OCI-LY3 (cell line): ENCODE results near the gene CAPN1.

Experiments
- H2AFZ ChIP-seq: fragments of 200-600, 300-600 bp; shearing (Covaris generic); 2 replicates; pipeline ENCODE4 v1.6.0; 2014; ENCODE audit warnings: antibody characterized with exemption, low read depth, low read length
- H3K27ac ChIP-seq: fragments of 200-600, 300-600 bp; sonication (generic); 2 replicates; pipeline ENCODE4 v1.5.1; 2014; ENCODE audit warnings: mild to moderate bottlenecking, low read length, moderate library complexity, mixed read lengths
- H3K27me3 ChIP-seq: fragments of 200-600, 300-600 bp; sonication (generic); 2 replicates; pipeline ENCODE4 v1.6.1; 2014; ENCODE audit warnings: low read depth, low read length, mixed read lengths
- H3K36me3 ChIP-seq: fragments of 200-600, 300-600 bp; sonication (generic); replicated peaks from 2 replicates; pipeline ENCODE3; 2014; ENCODE audit warnings: low read depth, low read length, mixed read lengths
- H3K4me1 ChIP-seq: fragments of 300-600, 200-600 bp; sonication (generic); 2 replicates; pipeline ENCODE4 v1.6.1; 2014; ENCODE audit warnings: low read length, mixed read lengths
- H3K4me2 ChIP-seq: fragments of 200-600, 300-600 bp; sonication (generic); 2 replicates; pipeline ENCODE4 v1.6.1; 2014; ENCODE audit warnings: low read length, mixed read lengths
- H3K4me3 ChIP-seq: fragments of 300-600, 200-600 bp; sonication (generic); 2 replicates; pipeline ENCODE4 v1.5.1; 2014; ENCODE audit warnings: antibody characterized with exemption, mild to moderate bottlenecking, low read length, moderate library complexity
- H3K79me2 ChIP-seq: fragments of 300-600, 200-600 bp; shearing (Covaris generic); 2 replicates; pipeline ENCODE4 v1.6.1; 2014; ENCODE audit warnings: mild to moderate bottlenecking, low read length, mixed read lengths
- H3K9ac ChIP-seq: fragments of 300-600, 200-600 bp; shearing (Covaris generic); 2 replicates; pipeline ENCODE4 v1.6.0; 2014; ENCODE audit warnings: mild to moderate bottlenecking, low read length, moderate library complexity
- H3K9me3 ChIP-seq: fragments of 200-600, 300-600 bp; shearing (Covaris generic); 2 replicates; pipeline ENCODE4 v1.6.1; 2014; ENCODE audit warnings: low read length, mixed read lengths; ENCODE audit not compliant: insufficient read depth
- H4K20me1 ChIP-seq: fragments of 200-600, 300-600 bp; sonication (generic); 2 replicates; pipeline ENCODE4 v1.6.1; 2016; ENCODE audit warnings: low read length, mixed read lengths; ENCODE audit not compliant: insufficient read depth
- EZH2phosphoT487 ChIP-seq: fragments of 200-600 bp; shearing (Covaris generic); IDR thresholded peaks from 2 replicates; pipeline ENCODE4 v1.6.1; 2018; ENCODE audit warnings: antibody characterized with exemption, mixed run types, low read depth
- TF ChIP-seq, protein P1 (sequence below): fragments of 200-600, 300-600 bp; sonication (generic); IDR thresholded peaks from 2 replicates; pipeline ENCODE4 v1.5.1; 2014; ENCODE audit warnings: antibody characterized with exemption, low read length, low read depth

CAPN1 gene

DNA sequence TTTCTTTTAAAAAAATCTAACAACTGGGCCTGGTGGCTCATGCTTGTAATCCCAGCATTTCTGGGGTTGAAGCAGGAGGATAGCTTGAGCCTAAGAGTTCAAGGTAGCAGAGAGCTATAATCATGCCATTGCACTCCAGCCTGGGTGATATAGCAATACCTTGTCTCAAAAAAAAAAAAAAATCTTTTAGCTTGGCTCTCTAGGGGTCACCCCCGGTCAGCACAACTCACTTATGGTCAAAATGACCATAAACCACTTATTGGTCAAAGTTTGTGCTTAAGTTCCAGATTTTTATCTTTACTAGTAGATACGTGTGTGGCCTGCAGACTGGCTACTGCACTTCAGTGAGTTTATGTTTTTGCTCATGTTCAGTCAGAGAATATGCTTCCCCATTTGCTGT is 18.0 kb upstream of the CAPN1 start:
- no peaks in the 10 kb centered on the region for H3K36me3 ChIP-seq
- no peaks in the 10 kb centered on the region for H4K20me1 ChIP-seq
- TF ChIP-seq, protein P1, sequence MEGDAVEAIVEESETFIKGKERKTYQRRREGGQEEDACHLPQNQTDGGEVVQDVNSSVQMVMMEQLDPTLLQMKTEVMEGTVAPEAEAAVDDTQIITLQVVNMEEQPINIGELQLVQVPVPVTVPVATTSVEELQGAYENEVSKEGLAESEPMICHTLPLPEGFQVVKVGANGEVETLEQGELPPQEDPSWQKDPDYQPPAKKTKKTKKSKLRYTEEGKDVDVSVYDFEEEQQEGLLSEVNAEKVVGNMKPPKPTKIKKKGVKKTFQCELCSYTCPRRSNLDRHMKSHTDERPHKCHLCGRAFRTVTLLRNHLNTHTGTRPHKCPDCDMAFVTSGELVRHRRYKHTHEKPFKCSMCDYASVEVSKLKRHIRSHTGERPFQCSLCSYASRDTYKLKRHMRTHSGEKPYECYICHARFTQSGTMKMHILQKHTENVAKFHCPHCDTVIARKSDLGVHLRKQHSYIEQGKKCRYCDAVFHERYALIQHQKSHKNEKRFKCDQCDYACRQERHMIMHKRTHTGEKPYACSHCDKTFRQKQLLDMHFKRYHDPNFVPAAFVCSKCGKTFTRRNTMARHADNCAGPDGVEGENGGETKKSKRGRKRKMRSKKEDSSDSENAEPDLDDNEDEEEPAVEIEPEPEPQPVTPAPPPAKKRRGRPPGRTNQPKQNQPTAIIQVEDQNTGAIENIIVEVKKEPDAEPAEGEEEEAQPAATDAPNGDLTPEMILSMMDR = no peak
- TF ChIP-seq EZH2phosphoT487 = no peak
- H3K9me3 ChIP-seq = no peaks in the 10 kb centered on the region
- H3K79me2 ChIP-seq = no peaks in the 10 kb centered on the region
- no peak overlapping the region for H3K9ac ChIP-seq
- H3K27me3 ChIP-seq = no peaks in the 10 kb centered on the region
- H3K4me1 ChIP-seq = peaks cover 9% of the 10 kb centered on the region
- H3K4me3 ChIP-seq = no peak overlapping the region
- H2AFZ ChIP-seq = no peak overlapping the region
- no peak overlapping the region for H3K4me2 ChIP-seq
- no peak overlapping the region for H3K27ac ChIP-seq

DNA sequence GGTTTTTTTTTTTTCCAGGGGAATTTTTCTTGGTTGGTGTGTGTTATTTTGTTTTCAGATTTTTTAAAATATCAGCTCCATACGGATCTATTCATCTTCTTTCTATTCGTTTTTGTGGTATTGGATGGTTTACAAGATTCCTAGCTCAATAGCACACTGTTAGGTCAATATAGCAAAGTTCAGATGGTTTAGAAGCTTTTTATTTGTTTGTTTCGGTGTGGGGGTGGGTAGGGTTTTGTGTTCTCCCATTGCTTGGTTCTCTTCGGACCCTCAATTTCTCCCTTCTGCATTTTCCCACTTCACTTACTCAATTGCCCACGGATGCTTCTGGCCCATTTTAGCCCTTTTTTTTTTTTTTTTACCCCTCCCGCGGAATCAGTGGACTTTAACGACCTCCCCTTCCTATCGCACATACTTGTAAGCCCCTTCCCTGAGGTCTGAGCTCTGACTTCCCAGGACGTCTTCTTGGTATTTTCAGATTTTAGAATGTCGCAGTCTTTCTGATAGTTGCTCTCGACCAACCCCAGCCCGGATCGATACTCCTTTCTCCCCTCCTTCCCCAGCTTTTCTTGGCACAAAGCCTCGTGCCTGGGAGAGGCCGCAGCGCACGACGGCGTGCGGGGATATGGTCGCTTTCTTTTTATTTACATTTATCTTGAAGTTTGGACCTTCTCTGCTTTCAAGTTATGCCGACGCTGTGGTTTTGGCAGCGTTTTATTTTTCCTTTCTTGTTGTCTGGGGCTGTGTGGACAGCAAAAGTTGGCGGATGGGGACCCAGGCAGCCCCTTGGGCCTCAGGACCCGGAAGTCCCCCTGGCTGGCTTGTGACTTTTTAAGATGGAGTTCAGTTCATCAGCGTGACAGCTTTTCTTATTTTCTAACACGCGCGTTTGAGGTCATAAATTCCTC is 16.1 kb upstream of the CAPN1 start:
- H3K27me3 ChIP-seq = no peaks in the 10 kb centered on the region
- H3K4me1 ChIP-seq = no peaks in the 10 kb centered on the region
- no peak overlapping the region for H3K4me2 ChIP-seq
- no peaks in the 10 kb centered on the region for H3K79me2 ChIP-seq
- TF ChIP-seq, protein P1 = no peak
- no peak for TF ChIP-seq EZH2phosphoT487
- no peaks in the 10 kb centered on the region for H4K20me1 ChIP-seq
- H3K9me3 ChIP-seq = no peaks in the 10 kb centered on the region
- H3K4me3 ChIP-seq = no peak overlapping the region
- H2AFZ ChIP-seq = no peak overlapping the region
- H3K9ac ChIP-seq = no peak overlapping the region
- H3K27ac ChIP-seq = no peak overlapping the region
- no peaks in the 10 kb centered on the region for H3K36me3 ChIP-seq

DNA sequence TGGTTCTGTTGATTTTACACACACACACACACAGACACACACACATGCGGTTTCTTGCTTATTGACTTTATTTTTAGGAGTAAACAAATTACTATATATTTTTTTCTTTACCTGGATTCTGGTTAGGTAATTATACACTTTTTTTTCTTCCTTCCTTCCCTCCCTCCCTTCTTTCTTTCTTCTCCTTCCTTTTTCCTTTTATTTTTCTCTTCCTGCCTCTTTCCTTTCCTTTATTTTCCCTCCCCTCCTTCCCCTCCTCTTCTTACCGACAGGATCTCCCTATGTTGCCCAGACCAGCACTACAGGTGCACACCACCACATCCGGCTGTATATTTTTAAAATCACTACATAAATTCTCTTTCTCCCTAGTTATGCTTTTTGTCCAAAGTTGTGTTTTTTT is 14.8 kb upstream of the CAPN1 start:
- Histone ChIP-seq H3K4me2 (no peak overlapping the region), H2AFZ (no peak overlapping the region), H3K9ac (no peak overlapping the region), H3K4me3 (no peak overlapping the region), H4K20me1 (no peaks in the 10 kb centered on the region), H3K36me3 (no peaks in the 10 kb centered on the region), H3K27ac (no peak overlapping the region), H3K27me3 (no peaks in the 10 kb centered on the region), H3K4me1 (no peaks in the 10 kb centered on the region), H3K9me3 (no peaks in the 10 kb centered on the region), H3K79me2 (no peaks in the 10 kb centered on the region)
- no peak for TF ChIP-seq EZH2phosphoT487
- TF ChIP-seq, protein P1 = no peak

DNA sequence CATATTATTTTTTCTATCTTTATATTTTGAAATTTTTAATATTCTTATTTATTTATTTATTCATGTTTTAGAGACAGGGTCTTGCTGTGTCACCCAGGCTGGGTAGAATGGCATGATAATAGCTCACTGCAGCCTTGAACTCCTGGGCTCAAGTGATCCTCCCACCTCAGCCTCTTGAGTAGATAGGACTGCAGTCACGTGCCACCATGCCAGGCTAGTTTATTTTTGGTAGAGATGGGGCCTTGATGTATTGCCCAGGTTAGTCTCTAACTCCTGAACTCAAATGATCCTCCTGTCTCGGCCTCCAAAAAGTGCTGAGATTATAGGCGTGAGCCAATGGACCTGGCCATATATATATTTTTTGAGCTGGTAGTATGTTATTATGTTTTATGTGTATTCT is 14.1 kb upstream of the CAPN1 start:
- H3K4me2 ChIP-seq = no peak overlapping the region

More for the DNA sequence above, 14.1 kb upstream of the CAPN1 start:
- Histone ChIP-seq H3K9ac (no peak overlapping the region), H4K20me1 (no peaks in the 10 kb centered on the region), H3K4me1 (no peaks in the 10 kb centered on the region), H3K36me3 (no peaks in the 10 kb centered on the region), H3K4me3 (no peak overlapping the region), H3K27ac (no peak overlapping the region), H3K9me3 (no peaks in the 10 kb centered on the region), H3K79me2 (no peaks in the 10 kb centered on the region), H2AFZ (no peak overlapping the region), H3K27me3 (no peaks in the 10 kb centered on the region)
- TF ChIP-seq, protein P1 = no peak
